H1 (cell line): Measurements from ENCODE around the gene FAM149A. TPM values are rescaled to one million over a fixed set of nuclear protein-coding genes. Genes with fewer than 3 reads are reported as not detected.

ENCODE experiments used
- POU5F1 ChIP-seq: IDR thresholded peaks from 2 replicates; pipeline ENCODE4 v1.6.1; 2011; ENCODE audit warnings: low read depth, mild to moderate bottlenecking, low read length, moderate library complexity
- polyA plus RNA-seq, 7 experiments: library from polyadenylated mRNA; depleted of rRNA in 3 of 7; stranded (reverse) in 5 of 7; unstranded in 2 of 7; fragments of >200 nt in 5 of 7; fragments of 200-250 nt in 2 of 7; gene quantifications; 1 replicate in 5 of 7; 2 replicates in 1 of 7; 4 replicates in 1 of 7; pipeline versions ENCODE4 v1.2.1 to v1.2.3, GENCODE V29; 2011 to 2013; ENCODE audit warnings: missing spikeins in 2 of 7, mixed read lengths in 2 of 7
- total RNA-seq: library from RNA; stranded (reverse); fragmentation: NEBNext Ultra II Directional; extraction: Animal tissue kit (Norgen Biotek cat#: 25700); gene quantifications from 2 replicates; pipeline ENCODE4 v1.2.1, GENCODE V29; 2021

FAM149A gene
- total and polyA plus RNA-seq, 2 of the 8 experiments (the other 6 are each of a cell fraction or from before 2014, with no cell fraction given) = 6.1 to 8.5 TPM

- no peak for TF ChIP-seq POU5F1
Observed at GRCh38 chr4:186069729-186070128, 34.8 kb upstream of the FAM149A start (continued).
